HEK293 (cell line): Measurements from ENCODE around the gene TXN.

Experiments used
- CTCF ChIA-PET: fragments of 350-600 bp; formaldehyde crosslinking; extraction: SDS; loops from one replicate; lab custom pipeline; 2021; ENCODE audit warnings: antibody characterized with exemption; lab: Yijun Ruan, JAX
- POLR2A ChIA-PET: fragments of 300-600 bp; formaldehyde crosslinking; extraction: SDS; loops from one replicate; lab custom pipeline; 2020; ENCODE audit warnings: antibody characterized with exemption, inconsistent platforms; lab: Yijun Ruan, JAX
- H3K27ac ChIP-seq: fragments of 200-500 bp; sonication (Bioruptor generic); 2 replicates; pipeline ENCODE4 v1.5.1; 2014; ENCODE audit warnings: low read depth, low read length, control low read depth, inconsistent platforms; ENCODE audit errors: extremely low read depth
- H3K36me3 ChIP-seq, 2 experiments: fragments of 200-500 bp in 1 of 2; sonication (Bioruptor generic) in 1 of 2; 1 replicate in 1 of 2; 2 replicates in 1 of 2; pipeline ENCODE4 v1.5.1; 2014 to 2017; ENCODE audit warnings: inconsistent platforms in 2 of 2, low read length in 2 of 2; ENCODE audit not compliant: control insufficient read depth in 2 of 2, insufficient read depth in 1 of 2
- H3K4me1 ChIP-seq: fragments of 200-500 bp; sonication (Bioruptor generic); 2 replicates; pipeline ENCODE4 v1.5.1; 2014; ENCODE audit warnings: mild to moderate bottlenecking, low read length, inconsistent platforms; ENCODE audit not compliant: control insufficient read depth, insufficient read depth
- H3K4me3 ChIP-seq: 2 replicates; pipeline ENCODE4 v1.5.1; 2011; ENCODE audit warnings: low read depth, mild to moderate bottlenecking, control low read depth, low read length, moderate library complexity
- H3K9me3 ChIP-seq: fragments of 200-500 bp; sonication (Bioruptor generic); 2 replicates; pipeline ENCODE4 v1.5.1; 2014; ENCODE audit warnings: low read depth, low read length, inconsistent platforms; ENCODE audit not compliant: control insufficient read depth, insufficient read depth
- BCL11B ChIP-seq: fragments of 450-650 bp; formaldehyde crosslinking; IDR thresholded peaks from 2 replicates; pipeline ENCODE4 v1.5.1; 2016; ENCODE audit warnings: low read depth, missing biosample characterization, missing genetic modification characterization
- KLF16 ChIP-seq: fragments of 450-650 bp; formaldehyde crosslinking; IDR thresholded peaks from 2 replicates; pipeline ENCODE4 v1.5.1; 2017; ENCODE audit warnings: missing biosample characterization, missing genetic modification characterization
- KLF7 ChIP-seq: fragments of 450-650 bp; formaldehyde crosslinking; IDR thresholded peaks from 2 replicates; pipeline ENCODE4 v1.5.1; 2016; ENCODE audit warnings: missing biosample characterization, missing genetic modification characterization, borderline replicate concordance
- MZF1 ChIP-seq: fragments of 450-650 bp; formaldehyde crosslinking; IDR thresholded peaks from 2 replicates; pipeline ENCODE4 v1.5.1; 2017; ENCODE audit warnings: missing biosample characterization, missing genetic modification characterization, borderline replicate concordance
- TCF7L2 ChIP-seq: IDR thresholded peaks from 2 replicates; pipeline ENCODE4 v1.6.1; 2011; ENCODE audit warnings: low read depth, mild to moderate bottlenecking, inconsistent platforms, low read length, moderate library complexity, borderline replicate concordance
- YY2 ChIP-seq: fragments of 450-650 bp; formaldehyde crosslinking; IDR thresholded peaks from 2 replicates; pipeline ENCODE4 v1.5.1; 2016; ENCODE audit warnings: missing biosample characterization, missing genetic modification characterization
- ZBTB1 ChIP-seq: fragments of 450-650 bp; formaldehyde crosslinking; IDR thresholded peaks from 2 replicates; pipeline ENCODE4 v1.5.1; 2016; ENCODE audit warnings: missing biosample characterization, missing genetic modification characterization
- ZFHX2 ChIP-seq: fragments of 450-650 bp; formaldehyde crosslinking; conservative IDR thresholded peaks from 2 replicates; pipeline ENCODE4 v1.5.1; 2016; ENCODE audit warnings: missing biosample characterization, missing genetic modification characterization
- ZNF112 ChIP-seq: fragments of 450-650 bp; formaldehyde crosslinking; IDR thresholded peaks from 2 replicates; pipeline ENCODE4 v1.5.0; 2017; ENCODE audit warnings: missing biosample characterization, missing genetic modification characterization
- ZNF121 ChIP-seq: fragments of 450-650 bp; formaldehyde crosslinking; IDR thresholded peaks from 2 replicates; pipeline ENCODE4 v1.5.1; 2016; ENCODE audit warnings: missing biosample characterization, missing genetic modification characterization
- ZNF138 ChIP-seq: fragments of 450-650 bp; formaldehyde crosslinking; IDR thresholded peaks from 2 replicates; pipeline ENCODE4 v1.5.1; 2016; ENCODE audit warnings: missing biosample characterization, missing genetic modification characterization, borderline replicate concordance
- ZNF146 ChIP-seq: fragments of 450-650 bp; formaldehyde crosslinking; IDR thresholded peaks from 2 replicates; pipeline ENCODE4 v1.5.1; 2016; ENCODE audit warnings: missing biosample characterization, missing genetic modification characterization
- ZNF16 ChIP-seq: fragments of 450-650 bp; formaldehyde crosslinking; IDR thresholded peaks from 2 replicates; pipeline ENCODE4 v1.5.1; 2016; ENCODE audit warnings: low read depth, missing biosample characterization, missing genetic modification characterization
- ZNF175 ChIP-seq: fragments of 450-650 bp; formaldehyde crosslinking; IDR thresholded peaks from 2 replicates; pipeline ENCODE4 v1.5.1; 2016; ENCODE audit warnings: missing biosample characterization, missing genetic modification characterization
- ZNF211 ChIP-seq: fragments of 450-650 bp; formaldehyde crosslinking; IDR thresholded peaks from 2 replicates; pipeline ENCODE4 v1.5.1; 2016; ENCODE audit warnings: low read depth, missing biosample characterization, missing genetic modification characterization
- ZNF274 ChIP-seq, 2 experiments: fragments of 200-500 bp in 1 of 2; fragments of 450-650 bp in 1 of 2; sonication (Bioruptor generic) in 1 of 2; formaldehyde crosslinking in 1 of 2; IDR thresholded peaks; 2 replicates each; pipeline versions ENCODE4 v1.5.1 to v1.6.1; 2014 to 2016; ENCODE audit warnings: borderline replicate concordance in 1 of 2, inconsistent platforms in 1 of 2, low read length in 1 of 2, missing biosample characterization in 1 of 2, missing genetic modification characterization in 1 of 2
- ZNF311 ChIP-seq: fragments of 450-650 bp; formaldehyde crosslinking; IDR thresholded peaks from 2 replicates; pipeline ENCODE4 v1.5.1; 2017; ENCODE audit warnings: missing biosample characterization, missing genetic modification characterization, borderline replicate concordance
- ZNF416 ChIP-seq: fragments of 450-650 bp; formaldehyde crosslinking; IDR thresholded peaks from 2 replicates; pipeline ENCODE4 v1.5.1; 2016; ENCODE audit warnings: missing biosample characterization, missing genetic modification characterization
- ZNF48 ChIP-seq: fragments of 450-650 bp; formaldehyde crosslinking; IDR thresholded peaks from 2 replicates; pipeline ENCODE4 v1.5.1; 2016; ENCODE audit warnings: missing biosample characterization, missing genetic modification characterization
- ZNF571 ChIP-seq: fragments of 450-650 bp; formaldehyde crosslinking; IDR thresholded peaks from 2 replicates; pipeline ENCODE4 v1.5.0; 2017; ENCODE audit warnings: missing biosample characterization, missing genetic modification characterization
- ZNF600 ChIP-seq: fragments of 450-650 bp; formaldehyde crosslinking; IDR thresholded peaks from 2 replicates; pipeline ENCODE4 v1.5.1; 2016; ENCODE audit warnings: missing biosample characterization, missing genetic modification characterization
- ZNF623 ChIP-seq: fragments of 450-650 bp; formaldehyde crosslinking; IDR thresholded peaks from 2 replicates; pipeline ENCODE4 v1.5.1; 2016; ENCODE audit warnings: missing biosample characterization, missing genetic modification characterization
- ZNF660 ChIP-seq: fragments of 450-650 bp; IDR thresholded peaks from 2 replicates; pipeline ENCODE4 v1.5.1; 2018; ENCODE audit warnings: missing biosample characterization, mild to moderate bottlenecking, missing genetic modification characterization
- ZNF792 ChIP-seq: fragments of 450-650 bp; formaldehyde crosslinking; IDR thresholded peaks from 2 replicates; pipeline ENCODE4 v1.5.1; 2016; ENCODE audit warnings: missing biosample characterization, missing genetic modification characterization
- ZNF843 ChIP-seq: fragments of 450-650 bp; formaldehyde crosslinking; IDR thresholded peaks from 2 replicates; pipeline ENCODE4 v1.5.1; 2016; ENCODE audit warnings: missing biosample characterization, missing genetic modification characterization
- ZSCAN16 ChIP-seq: fragments of 450-650 bp; formaldehyde crosslinking; IDR thresholded peaks from 2 replicates; pipeline ENCODE4 v1.5.1; 2016; ENCODE audit warnings: missing biosample characterization, missing genetic modification characterization
- TF ChIP-seq, protein P1 (sequence below): fragments of 450-650 bp; formaldehyde crosslinking; IDR thresholded peaks from 2 replicates; pipeline ENCODE4 v1.5.1; 2017; ENCODE audit warnings: missing biosample characterization, mild to moderate bottlenecking, missing genetic modification characterization, moderate library complexity
- TF ChIP-seq, protein P2 (sequence below): fragments of 450-650 bp; formaldehyde crosslinking; IDR thresholded peaks from 2 replicates; pipeline ENCODE4 v1.5.1; 2017; ENCODE audit warnings: missing biosample characterization, missing genetic modification characterization
- TF ChIP-seq, protein P3 (sequence below): fragments of 450-650 bp; formaldehyde crosslinking; IDR thresholded peaks from 2 replicates; pipeline ENCODE4 v1.5.1; 2016; ENCODE audit warnings: missing biosample characterization, missing genetic modification characterization
- TF ChIP-seq, protein P4 (sequence below): fragments of 450-650 bp; formaldehyde crosslinking; IDR thresholded peaks from 2 replicates; pipeline ENCODE4 v1.5.1; 2016; ENCODE audit warnings: missing biosample characterization, missing genetic modification characterization

TXN gene

GRCh38 chr9:110199643-110200042 lies 56.7 kb downstream of the TXN start (continued):
- TF ChIP-seq, protein P1, sequence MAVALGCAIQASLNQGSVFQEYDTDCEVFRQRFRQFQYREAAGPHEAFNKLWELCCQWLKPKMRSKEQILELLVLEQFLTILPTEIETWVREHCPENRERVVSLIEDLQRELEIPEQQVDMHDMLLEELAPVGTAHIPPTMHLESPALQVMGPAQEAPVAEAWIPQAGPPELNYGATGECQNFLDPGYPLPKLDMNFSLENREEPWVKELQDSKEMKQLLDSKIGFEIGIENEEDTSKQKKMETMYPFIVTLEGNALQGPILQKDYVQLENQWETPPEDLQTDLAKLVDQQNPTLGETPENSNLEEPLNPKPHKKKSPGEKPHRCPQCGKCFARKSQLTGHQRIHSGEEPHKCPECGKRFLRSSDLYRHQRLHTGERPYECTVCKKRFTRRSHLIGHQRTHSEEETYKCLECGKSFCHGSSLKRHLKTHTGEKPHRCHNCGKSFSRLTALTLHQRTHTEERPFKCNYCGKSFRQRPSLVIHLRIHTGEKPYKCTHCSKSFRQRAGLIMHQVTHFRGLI (tag by site-specific recombination), result no peak
- TF ChIP-seq ZNF48 (tag by site-specific recombination), result no peak
- TF ChIP-seq, all 188 proteins: peak for 0

DNA sequence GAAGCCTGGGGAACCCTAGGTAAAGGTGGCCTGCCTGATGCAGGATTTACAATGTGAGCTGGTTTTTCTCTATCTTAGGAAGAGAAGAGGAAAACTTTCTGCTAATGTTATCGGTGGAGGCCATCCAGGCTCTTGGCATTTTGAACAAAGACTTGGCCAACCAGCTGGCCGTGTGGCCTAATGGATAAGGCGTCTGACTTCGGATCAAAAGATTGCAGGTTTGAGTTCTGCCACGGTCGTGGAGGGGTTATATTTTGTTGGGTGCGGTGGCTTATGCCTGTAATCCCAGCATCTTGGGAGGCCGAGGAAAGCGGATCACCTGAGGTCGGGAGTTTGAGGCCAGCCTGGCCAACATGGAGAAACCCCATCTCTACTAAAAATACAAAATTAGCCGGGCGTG lies 58.0 kb downstream of the TXN start:
- 0 out of 2 replicates have a peak, but pooled peaks cover 3% of the 10 kb centered on the region for H3K4me1 ChIP-seq

DNA sequence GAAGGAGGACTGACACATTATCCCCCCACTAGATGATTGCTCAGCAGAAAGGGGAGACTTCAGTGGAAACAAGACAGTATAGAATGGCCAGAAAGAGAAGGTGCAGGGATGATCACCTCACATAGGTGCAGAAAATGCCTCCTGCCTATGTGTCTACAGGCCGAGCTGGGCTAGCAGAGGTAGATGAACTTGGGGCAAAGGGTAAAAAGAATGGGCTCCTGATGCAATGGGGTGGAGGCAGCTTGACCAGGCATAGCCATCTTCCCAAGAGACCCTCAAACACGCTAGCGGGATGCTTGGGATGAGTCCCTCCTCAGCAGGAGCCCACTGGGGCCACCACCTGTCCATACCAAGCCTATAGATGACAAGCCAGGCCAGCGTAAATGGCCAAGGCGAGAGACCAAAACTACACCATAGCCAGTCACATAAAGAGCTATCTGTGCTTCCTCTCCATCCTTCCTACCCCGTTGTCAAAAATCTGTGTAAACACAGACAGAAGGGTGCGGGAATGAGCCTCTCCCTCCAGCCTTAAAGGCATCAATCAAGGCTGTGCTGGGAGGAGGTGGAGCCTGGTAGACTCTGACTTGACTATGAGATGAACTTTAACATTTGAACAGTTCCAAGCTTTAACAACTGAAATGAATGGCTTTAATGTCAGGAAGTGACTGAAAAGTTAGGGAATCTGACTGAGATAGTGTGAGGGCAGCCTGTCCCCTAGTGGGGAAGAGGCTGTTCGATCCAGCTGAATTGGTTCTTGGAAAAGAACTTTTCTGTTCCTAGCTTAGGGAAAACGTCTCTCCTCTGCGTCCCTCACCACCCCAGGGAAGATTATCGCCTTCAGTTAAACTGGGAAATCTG lies 58.7 kb downstream of the TXN start:
- H3K9me3 ChIP-seq, result no peaks in the 10 kb centered on the region
- ChIA-PET CTCF (interaction anchor here (0.6 to 1.7 kb wide), 4 partner anchors 14 to 459 kb away, joined by 3 to 11 read pairs (median 6); no protein-coding TSS in a partner anchor), POLR2A (no interaction called here)
- H3K4me1 ChIP-seq, result 0 out of 2 replicates have a peak, but pooled peaks cover 3% of the 10 kb centered on the region
- no peaks in the 10 kb centered on the region for H3K36me3 ChIP-seq
- H3K4me3 ChIP-seq, result no peak overlapping the region
- no peak overlapping the region for H3K27ac ChIP-seq
- TF ChIP-seq ZSCAN16 (tag by site-specific recombination) (no peak), KLF7 (tag by site-specific recombination) (no peak), YY2 (no peak), ZNF600 (tag by site-specific recombination) (no peak), ZBTB1 (tag by site-specific recombination) (no peak), ZNF146 (tag by site-specific recombination) (no peak), ZNF274 (IDR thresholded peaks at IDR 0.05; ENCODE audit: low read length) (no peak), ZNF274 (tag by site-specific recombination; IDR thresholded peaks at IDR 0.05; ENCODE audit: borderline replicate concordance) (no peak), ZNF843 (tag by site-specific recombination) (no peak), KLF16 (tag by site-specific recombination) (no peak), ZNF792 (tag by site-specific recombination) (no peak), MZF1 (no peak), ZNF660 (no peak), ZNF121 (no peak)
- TF ChIP-seq, protein P2, sequence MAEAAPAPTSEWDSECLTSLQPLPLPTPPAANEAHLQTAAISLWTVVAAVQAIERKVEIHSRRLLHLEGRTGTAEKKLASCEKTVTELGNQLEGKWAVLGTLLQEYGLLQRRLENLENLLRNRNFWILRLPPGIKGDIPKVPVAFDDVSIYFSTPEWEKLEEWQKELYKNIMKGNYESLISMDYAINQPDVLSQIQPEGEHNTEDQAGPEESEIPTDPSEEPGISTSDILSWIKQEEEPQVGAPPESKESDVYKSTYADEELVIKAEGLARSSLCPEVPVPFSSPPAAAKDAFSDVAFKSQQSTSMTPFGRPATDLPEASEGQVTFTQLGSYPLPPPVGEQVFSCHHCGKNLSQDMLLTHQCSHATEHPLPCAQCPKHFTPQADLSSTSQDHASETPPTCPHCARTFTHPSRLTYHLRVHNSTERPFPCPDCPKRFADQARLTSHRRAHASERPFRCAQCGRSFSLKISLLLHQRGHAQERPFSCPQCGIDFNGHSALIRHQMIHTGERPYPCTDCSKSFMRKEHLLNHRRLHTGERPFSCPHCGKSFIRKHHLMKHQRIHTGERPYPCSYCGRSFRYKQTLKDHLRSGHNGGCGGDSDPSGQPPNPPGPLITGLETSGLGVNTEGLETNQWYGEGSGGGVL, result no peak
- TF ChIP-seq, protein P1 (tag by site-specific recombination), result no peak
- TF ChIP-seq, protein P3, sequence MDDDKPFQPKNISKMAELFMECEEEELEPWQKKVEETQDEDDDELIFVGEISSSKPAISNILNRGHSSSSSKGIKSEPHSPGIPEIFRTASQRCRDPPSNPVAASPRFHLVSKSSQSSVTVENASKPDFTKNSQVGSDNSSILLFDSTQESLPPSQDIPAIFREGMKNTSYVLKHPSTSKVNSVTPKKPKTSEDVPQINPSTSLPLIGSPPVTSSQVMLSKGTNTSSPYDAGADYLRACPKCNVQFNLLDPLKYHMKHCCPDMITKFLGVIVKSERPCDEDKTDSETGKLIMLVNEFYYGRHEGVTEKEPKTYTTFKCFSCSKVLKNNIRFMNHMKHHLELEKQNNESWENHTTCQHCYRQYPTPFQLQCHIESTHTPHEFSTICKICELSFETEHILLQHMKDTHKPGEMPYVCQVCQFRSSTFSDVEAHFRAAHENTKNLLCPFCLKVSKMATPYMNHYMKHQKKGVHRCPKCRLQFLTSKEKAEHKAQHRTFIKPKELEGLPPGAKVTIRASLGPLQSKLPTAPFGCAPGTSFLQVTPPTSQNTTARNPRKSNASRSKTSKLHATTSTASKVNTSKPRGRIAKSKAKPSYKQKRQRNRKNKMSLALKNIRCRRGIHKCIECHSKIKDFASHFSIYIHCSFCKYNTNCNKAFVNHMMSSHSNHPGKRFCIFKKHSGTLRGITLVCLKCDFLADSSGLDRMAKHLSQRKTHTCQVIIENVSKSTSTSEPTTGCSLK (tag by site-specific recombination), result no peak

More for the DNA sequence above, 58.0 kb downstream of the TXN start:
- Histone ChIP-seq H3K36me3 (no peaks in the 10 kb centered on the region), H3K9me3 (no peaks in the 10 kb centered on the region), H3K4me3 (no peak overlapping the region), H3K27ac (no peak overlapping the region)
- TF ChIP-seq ZFHX2 (tag by site-specific recombination) (no peak), ZNF623 (tag by site-specific recombination) (no peak), ZNF112 (no peak), ZNF138 (tag by site-specific recombination) (no peak), ZNF571 (tag by site-specific recombination) (no peak), ZNF311 (tag by site-specific recombination) (no peak), ZNF175 (no peak), ZNF416 (no peak), ZNF211 (tag by site-specific recombination) (no peak), BCL11B (no peak), TCF7L2 (no peak), YY2 (no peak), ZNF16 (no peak)
- TF ChIP-seq, protein P4, sequence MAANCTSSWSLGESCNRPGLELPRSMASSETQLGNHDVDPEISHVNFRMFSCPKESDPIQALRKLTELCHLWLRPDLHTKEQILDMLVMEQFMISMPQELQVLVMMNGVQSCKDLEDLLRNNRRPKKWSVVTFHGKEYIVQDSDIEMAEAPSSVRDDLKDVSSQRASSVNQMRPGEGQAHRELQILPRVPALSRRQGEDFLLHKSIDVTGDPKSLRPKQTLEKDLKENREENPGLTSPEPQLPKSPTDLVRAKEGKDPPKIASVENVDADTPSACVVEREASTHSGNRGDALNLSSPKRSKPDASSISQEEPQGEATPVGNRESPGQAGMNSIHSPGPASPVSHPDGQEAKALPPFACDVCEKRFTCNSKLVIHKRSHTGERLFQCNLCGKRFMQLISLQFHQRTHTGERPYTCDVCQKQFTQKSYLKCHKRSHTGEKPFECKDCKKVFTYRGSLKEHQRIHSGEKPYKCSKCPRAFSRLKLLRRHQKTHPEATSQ (tag by site-specific recombination), result no peak
- ChIA-PET POLR2A (no interaction called here), CTCF (interaction anchor here (1.4 to 1.7 kb wide), 2 partner anchors 14 to 19 kb away, joined by 8 to 11 read pairs; no protein-coding TSS in a partner anchor)
